Measurements from ENCODE around the gene DENND2C.

The DENND2C gene

DNA sequence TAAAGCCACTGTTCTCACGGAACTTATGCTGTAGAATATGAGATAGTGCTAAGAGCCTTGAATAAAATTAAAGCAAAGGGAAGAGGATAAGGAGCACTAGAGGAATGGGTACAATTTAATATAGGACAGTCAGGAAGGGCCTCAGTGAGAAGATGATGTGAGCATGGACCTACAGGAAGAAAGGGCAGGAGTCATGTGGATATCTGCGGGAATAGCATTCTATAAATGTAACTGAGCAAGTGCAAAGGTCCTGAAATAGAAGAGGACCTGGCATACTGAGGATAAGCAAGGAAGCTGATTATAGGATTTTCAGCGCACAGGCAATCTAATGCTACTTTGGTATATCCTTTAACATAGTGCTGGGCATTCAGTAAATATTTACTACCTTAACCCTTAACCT lies 75.8 kb downstream of the DENND2C start:
- H3K36me3 ChIP-seq (ENCODE audit: control insufficient read depth, low read length), result no peaks in the 10 kb centered on the region
- H3K79me2 ChIP-seq (ENCODE audit: control insufficient read depth, low read length), result no peaks in the 10 kb centered on the region
- no peaks in the 10 kb centered on the region for H4K20me1 ChIP-seq (ENCODE audit: control insufficient read depth, insufficient read depth, low read depth, low read length)
- TF ChIP-seq, protein P1, sequence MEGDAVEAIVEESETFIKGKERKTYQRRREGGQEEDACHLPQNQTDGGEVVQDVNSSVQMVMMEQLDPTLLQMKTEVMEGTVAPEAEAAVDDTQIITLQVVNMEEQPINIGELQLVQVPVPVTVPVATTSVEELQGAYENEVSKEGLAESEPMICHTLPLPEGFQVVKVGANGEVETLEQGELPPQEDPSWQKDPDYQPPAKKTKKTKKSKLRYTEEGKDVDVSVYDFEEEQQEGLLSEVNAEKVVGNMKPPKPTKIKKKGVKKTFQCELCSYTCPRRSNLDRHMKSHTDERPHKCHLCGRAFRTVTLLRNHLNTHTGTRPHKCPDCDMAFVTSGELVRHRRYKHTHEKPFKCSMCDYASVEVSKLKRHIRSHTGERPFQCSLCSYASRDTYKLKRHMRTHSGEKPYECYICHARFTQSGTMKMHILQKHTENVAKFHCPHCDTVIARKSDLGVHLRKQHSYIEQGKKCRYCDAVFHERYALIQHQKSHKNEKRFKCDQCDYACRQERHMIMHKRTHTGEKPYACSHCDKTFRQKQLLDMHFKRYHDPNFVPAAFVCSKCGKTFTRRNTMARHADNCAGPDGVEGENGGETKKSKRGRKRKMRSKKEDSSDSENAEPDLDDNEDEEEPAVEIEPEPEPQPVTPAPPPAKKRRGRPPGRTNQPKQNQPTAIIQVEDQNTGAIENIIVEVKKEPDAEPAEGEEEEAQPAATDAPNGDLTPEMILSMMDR (IDR thresholded peaks at IDR 0.05; ENCODE audit: low read depth, low read length, poor library complexity, severe bottlenecking), result no peak
- TF ChIP-seq EZH2phosphoT487 (IDR thresholded peaks at IDR 0.05; ENCODE audit: borderline replicate concordance, low read length), result no peak
- no peaks in the 10 kb centered on the region for H3K9me2 ChIP-seq (replicated peaks; ENCODE audit: control insufficient read depth, low read length)
- H3K4me2 ChIP-seq (ENCODE audit: low read length), result no peak overlapping the region
- H3K27me3 ChIP-seq (ENCODE audit: control insufficient read depth, low read length), result peaks cover 5% of the 10 kb centered on the region
- no peak overlapping the region for H3K27ac ChIP-seq (ENCODE audit: low read depth, low read length)
- H3F3A ChIP-seq (ENCODE audit: control insufficient read depth, insufficient read depth), result no peaks in the 10 kb centered on the region
- no peaks in the 10 kb centered on the region for H3K4me1 ChIP-seq (ENCODE audit: control insufficient read depth, low read length)
- no peak overlapping the region for H3K4me3 ChIP-seq (ENCODE audit: low read length)
- no peaks in the 10 kb centered on the region for H3K9me3 ChIP-seq (ENCODE audit: control insufficient read depth, insufficient read depth, low read length)

DNA sequence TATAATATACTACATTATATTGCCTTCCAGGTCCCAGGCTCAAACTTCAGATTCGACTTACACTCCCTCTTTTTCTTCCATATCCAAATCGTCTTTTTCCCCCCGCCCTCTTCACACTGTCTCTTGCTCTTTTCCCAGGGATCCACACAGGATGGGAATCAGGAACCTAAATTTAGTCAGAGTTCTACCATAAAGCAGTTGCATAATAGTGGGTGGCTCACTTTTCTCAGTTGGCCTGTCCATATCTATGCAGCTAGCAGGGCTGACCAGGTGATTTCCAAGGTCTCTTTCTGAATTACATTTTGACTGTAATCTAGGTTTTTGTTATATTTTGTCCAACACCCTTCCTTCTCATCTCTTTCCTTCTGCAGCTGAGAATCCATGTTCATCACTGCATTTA lies 80.7 kb downstream of the DENND2C start:
- peaks cover 7% of the 10 kb centered on the region for H3K27me3 ChIP-seq (ENCODE audit: control insufficient read depth, low read length)
- no peak overlapping the region for H3K27ac ChIP-seq (ENCODE audit: low read depth, low read length)
- no peaks in the 10 kb centered on the region for H3K79me2 ChIP-seq (ENCODE audit: control insufficient read depth, low read length)
- no peaks in the 10 kb centered on the region for H3K9me3 ChIP-seq (ENCODE audit: control insufficient read depth, insufficient read depth, low read length)
- no peaks in the 10 kb centered on the region for H3F3A ChIP-seq (ENCODE audit: control insufficient read depth, insufficient read depth)
- no peaks in the 10 kb centered on the region for H4K20me1 ChIP-seq (ENCODE audit: control insufficient read depth, insufficient read depth, low read depth, low read length)
- no peak overlapping the region for H3K4me2 ChIP-seq (ENCODE audit: low read length)
- no peaks in the 10 kb centered on the region for H3K9me2 ChIP-seq (replicated peaks; ENCODE audit: control insufficient read depth, low read length)
- no peak overlapping the region for H3K4me3 ChIP-seq (ENCODE audit: low read length)
- no peaks in the 10 kb centered on the region for H3K36me3 ChIP-seq (ENCODE audit: control insufficient read depth, low read length)
- no peak for TF ChIP-seq EZH2phosphoT487 (IDR thresholded peaks at IDR 0.05; ENCODE audit: borderline replicate concordance, low read length)
- TF ChIP-seq, protein P1 (IDR thresholded peaks at IDR 0.05; ENCODE audit: low read depth, low read length, poor library complexity, severe bottlenecking), result no peak
- no peaks in the 10 kb centered on the region for H3K4me1 ChIP-seq (ENCODE audit: control insufficient read depth, low read length)

GRCh38 chr1:114588196-114588689 lies 81.6 kb downstream of the DENND2C start:
- no peaks in the 10 kb centered on the region for H3K9me2 ChIP-seq (replicated peaks; ENCODE audit: control insufficient read depth, low read length)
- H3K9me3 ChIP-seq (ENCODE audit: control insufficient read depth, insufficient read depth, low read length), result no peaks in the 10 kb centered on the region
- no peak overlapping the region for H3K27ac ChIP-seq (ENCODE audit: low read depth, low read length)
- no peaks in the 10 kb centered on the region for H3K79me2 ChIP-seq (ENCODE audit: control insufficient read depth, low read length)
- H3K36me3 ChIP-seq (ENCODE audit: control insufficient read depth, low read length), result no peaks in the 10 kb centered on the region
- H3F3A ChIP-seq (ENCODE audit: control insufficient read depth, insufficient read depth), result no peaks in the 10 kb centered on the region
- no peaks in the 10 kb centered on the region for H4K20me1 ChIP-seq (ENCODE audit: control insufficient read depth, insufficient read depth, low read depth, low read length)
- no peak overlapping the region for H3K4me2 ChIP-seq (ENCODE audit: low read length)
- no peak for TF ChIP-seq EZH2phosphoT487 (IDR thresholded peaks at IDR 0.05; ENCODE audit: borderline replicate concordance, low read length)
- TF ChIP-seq, protein P1 (IDR thresholded peaks at IDR 0.05; ENCODE audit: low read depth, low read length, poor library complexity, severe bottlenecking), result no peak
- H3K4me3 ChIP-seq (ENCODE audit: low read length), result no peak overlapping the region
- H3K4me1 ChIP-seq (ENCODE audit: control insufficient read depth, low read length), result no peaks in the 10 kb centered on the region
- H3K27me3 ChIP-seq (ENCODE audit: control insufficient read depth, low read length), result peaks cover 7% of the 10 kb centered on the region; the same call in 1 of the 2 replicates
